ENCODE data around the gene RNF225.
A peak's percentile ranks its signal among the peaks of the same experiment; 100 is the strongest.

The RNF225 gene

DNA sequence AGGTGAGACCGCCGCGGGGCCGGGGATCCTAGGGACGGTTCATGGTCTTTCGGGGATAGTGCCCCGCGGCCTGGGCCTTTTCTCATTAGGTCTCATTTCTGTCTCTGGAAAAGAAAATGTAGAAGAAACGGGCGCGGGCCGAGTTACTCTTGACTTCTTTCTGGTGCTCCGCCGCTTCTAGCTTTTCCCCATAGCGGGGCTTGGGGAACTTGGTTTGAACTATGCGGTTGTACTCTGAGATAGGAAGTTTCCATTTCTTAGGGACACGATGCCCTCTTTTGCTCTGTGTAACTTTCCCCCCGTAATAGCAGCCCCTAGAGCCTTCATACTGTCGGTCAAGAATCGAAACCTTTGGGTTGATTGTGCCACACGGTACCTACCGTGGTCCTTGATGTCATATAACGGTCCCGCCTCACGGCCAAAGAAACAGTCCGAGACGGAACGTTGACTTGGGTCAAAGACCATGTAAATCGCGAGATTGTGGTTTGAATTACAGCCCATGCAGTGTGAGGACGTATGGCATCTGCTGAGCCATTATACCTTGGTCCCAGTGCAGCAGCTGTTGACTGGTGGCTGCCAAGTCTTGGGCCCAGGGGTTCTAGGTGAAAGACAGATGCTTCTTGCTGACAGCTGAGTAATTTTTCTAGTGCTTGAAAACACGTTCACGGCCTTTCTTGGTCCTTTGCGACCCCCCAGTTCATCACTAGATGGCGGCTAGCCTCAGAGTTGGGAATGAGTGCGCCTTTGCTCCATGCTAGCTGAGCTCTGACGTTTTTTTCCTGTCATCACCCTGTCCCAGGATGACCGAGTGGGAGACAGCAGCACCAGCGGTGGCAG lies 7.9 kb upstream of the RNF225 start:
- no peaks in the 10 kb centered on the region for H3K27me3 Mint-ChIP-seq
- H3K4me1 Mint-ChIP-seq (ENCODE audit: low read depth in 2 of 2): peaks cover 22 to 28% of the 10 kb centered on the region in 2 donors
- ATAC-seq (replicated peaks) (no peak), DNase-seq (no peak)
- H3K9me3 Mint-ChIP-seq: no peaks in the 10 kb centered on the region
- peak overlapping the region; percentile 97 to 98 for H3K27ac Mint-ChIP-seq
- peak overlapping the region; percentile 92 to 93 for H3K4me3 Mint-ChIP-seq
- H3K36me3 Mint-ChIP-seq (ENCODE audit: insufficient read depth): peaks cover 80% of the 10 kb centered on the region

DNA sequence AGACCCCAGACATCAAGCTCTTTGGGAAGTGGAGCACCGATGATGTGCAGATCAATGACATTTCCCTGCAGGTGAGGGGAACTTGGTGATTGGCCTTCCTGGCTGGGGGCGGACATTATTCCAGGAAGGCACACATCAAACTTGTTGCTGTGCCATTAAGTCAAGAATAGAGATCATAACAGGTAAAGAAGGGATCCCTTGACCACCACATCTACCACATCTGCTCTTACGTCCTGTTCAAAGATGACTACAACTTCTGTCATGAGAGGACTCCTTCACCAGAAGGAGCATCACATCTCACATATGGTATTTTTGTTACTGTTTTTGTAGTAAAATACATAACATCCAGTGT lies 7.3 kb upstream of the RNF225 start:
- ATAC-seq (replicated peaks) (no peak), DNase-seq (no peak)
- Mint-ChIP-seq H3K4me1 (ENCODE audit: low read depth in 2 of 2) (peaks cover 26 to 32% of the 10 kb centered on the region in 2 donors), H3K36me3 (ENCODE audit: insufficient read depth) (peaks cover 81% of the 10 kb centered on the region), H3K9me3 (no peaks in the 10 kb centered on the region), H3K4me3 (peak overlapping the region; percentile 92 to 93), H3K27ac (peak overlapping the region; percentile 97 to 98), H3K27me3 (no peaks in the 10 kb centered on the region)

DNA sequence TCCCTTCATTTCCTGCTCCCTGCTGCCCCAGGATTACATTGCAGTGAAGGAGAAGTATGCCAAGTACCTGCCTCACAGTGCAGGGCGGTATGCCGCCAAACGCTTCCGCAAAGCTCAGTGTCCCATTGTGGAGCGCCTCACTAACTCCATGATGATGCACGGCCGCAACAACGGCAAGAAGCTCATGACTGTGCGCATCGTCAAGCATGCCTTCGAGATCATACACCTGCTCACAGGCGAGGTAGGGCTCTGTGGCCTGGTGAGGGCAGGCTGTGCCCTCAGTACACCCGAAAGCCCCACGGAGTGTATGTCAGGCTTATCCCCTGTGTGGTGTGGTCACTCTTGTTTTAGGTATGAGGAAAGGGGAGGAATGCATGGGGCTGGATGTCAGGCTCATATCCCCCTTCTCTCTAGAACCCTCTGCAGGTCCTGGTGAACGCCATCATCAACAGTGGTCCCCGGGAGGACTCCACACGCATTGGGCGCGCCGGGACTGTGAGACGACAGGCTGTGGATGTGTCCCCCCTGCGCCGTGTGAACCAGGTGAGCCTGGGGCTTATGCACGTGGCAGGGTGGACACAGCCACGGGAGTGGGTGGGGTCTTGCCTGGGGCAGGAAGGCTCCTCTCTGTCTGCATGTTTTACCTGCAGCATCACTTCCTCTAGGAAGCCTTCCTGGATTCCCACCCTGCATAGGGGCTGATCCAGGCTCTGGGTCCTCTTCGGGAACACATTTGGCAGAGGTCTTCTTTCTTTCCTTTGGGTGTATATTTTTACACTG lies 2.3 kb upstream of the RNF225 start:
- Mint-ChIP-seq H3K36me3 (ENCODE audit: insufficient read depth) (peaks cover 80% of the 10 kb centered on the region), H3K27me3 (peaks cover 0 to 17% of the 10 kb centered on the region in 2 donors), H3K27ac (no peak overlapping the region), H3K9me3 (no peaks in the 10 kb centered on the region), H3K4me3 (no peak overlapping the region), H3K4me1 (ENCODE audit: low read depth in 2 of 2) (peaks cover 8 to 11% of the 10 kb centered on the region in 2 donors)
- ATAC-seq (replicated peaks): no peak
- no peak for DNase-seq

DNA sequence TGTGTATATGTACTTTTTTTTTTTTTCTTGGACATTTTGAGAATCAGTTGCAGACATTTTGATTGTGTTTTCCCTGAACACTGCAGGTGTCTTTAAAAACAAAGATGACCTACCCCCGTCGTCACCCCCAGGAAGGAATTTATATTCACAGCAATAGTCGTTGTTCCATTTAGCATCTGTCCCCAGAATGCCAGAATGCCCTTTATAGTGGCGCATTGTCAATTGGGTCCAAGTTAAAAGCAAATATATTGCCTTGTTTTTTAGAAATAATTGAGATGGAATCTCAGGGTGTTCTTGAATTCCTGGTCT lies 1.8 kb upstream of the RNF225 start:
- no peak for DNase-seq
- H3K4me1 Mint-ChIP-seq (ENCODE audit: low read depth in 2 of 2): peaks cover 6 to 10% of the 10 kb centered on the region in 2 donors
- H3K27ac Mint-ChIP-seq: no peak overlapping the region
- H3K4me3 Mint-ChIP-seq: no peak overlapping the region
- H3K27me3 Mint-ChIP-seq: peaks cover 0 to 20% of the 10 kb centered on the region in 2 donors
- H3K9me3 Mint-ChIP-seq: no peaks in the 10 kb centered on the region
- ATAC-seq (replicated peaks): no peak
- H3K36me3 Mint-ChIP-seq (ENCODE audit: insufficient read depth): peaks cover 76% of the 10 kb centered on the region

DNA sequence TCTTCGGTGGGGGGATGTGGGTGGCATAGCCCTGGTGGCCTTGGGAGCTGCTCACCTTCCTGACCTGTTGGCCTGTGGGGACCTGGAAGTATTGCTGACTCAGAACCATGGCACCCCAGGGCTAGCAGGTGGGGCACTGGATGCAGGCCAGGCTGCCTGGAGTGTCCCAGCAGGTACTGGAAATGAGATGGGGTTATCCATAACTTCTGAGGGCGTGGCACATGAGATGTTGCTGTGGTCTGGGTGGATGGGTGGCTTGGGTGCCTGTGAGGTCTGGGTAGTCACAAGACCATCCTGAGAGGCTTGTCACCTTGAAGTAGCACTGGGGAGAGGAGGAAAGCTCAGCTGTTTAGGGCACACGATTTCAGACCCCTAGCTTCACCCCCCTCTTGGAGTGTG lies 636 bp upstream of the RNF225 start:
- Mint-ChIP-seq H3K36me3 (ENCODE audit: insufficient read depth) (peaks cover 64% of the 10 kb centered on the region), H3K4me1 (ENCODE audit: low read depth in 2 of 2) (peaks cover 4 to 6% of the 10 kb centered on the region in 2 donors), H3K4me3 (no peak overlapping the region), H3K27me3 (peaks cover 0 to 20% of the 10 kb centered on the region in 2 donors), H3K9me3 (no peaks in the 10 kb centered on the region), H3K27ac (no peak overlapping the region)
- ATAC-seq (replicated peaks) (no peak), DNase-seq (no peak)

DNA sequence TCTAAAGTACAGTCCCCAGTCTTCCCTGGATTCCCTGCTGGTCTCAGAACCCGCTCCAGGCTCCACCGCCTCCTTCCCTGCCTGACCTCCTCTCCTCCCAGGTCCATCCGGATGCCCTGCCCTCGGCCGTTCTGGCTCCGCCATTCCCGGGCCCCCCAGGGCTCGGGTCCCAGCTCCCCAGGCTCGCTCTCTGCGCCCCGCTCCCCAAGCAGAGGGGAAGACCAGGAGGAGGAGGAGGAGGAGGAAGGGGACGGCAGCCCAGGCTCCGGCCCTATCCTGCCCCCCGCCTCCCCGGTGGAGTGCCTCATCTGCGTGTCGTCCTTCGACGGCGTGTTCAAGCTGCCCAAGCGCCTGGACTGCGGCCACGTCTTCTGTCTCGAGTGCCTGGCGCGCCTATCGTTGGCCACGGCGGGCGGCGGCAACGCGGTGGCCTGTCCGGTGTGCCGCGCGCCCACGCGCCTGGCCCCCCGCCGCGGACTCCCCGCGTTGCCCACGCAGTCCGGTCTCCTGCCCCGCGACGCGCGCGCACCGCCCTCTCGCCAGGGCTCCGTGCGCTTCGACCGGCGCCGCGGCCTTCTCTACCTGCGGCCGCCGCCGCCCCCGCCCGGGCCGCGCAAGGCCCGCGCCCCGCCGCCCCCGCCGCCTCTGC lies 647 bp downstream of the RNF225 start:
- no peaks in the 10 kb centered on the region for H3K9me3 Mint-ChIP-seq
- peaks cover 53% of the 10 kb centered on the region for H3K36me3 Mint-ChIP-seq (ENCODE audit: insufficient read depth)
- DNase-seq (no peak), ATAC-seq (replicated peaks) (no peak)
- H3K27ac Mint-ChIP-seq: no peak overlapping the region
- peaks cover 0 to 20% of the 10 kb centered on the region in 2 donors for H3K27me3 Mint-ChIP-seq
- no peak overlapping the region for H3K4me3 Mint-ChIP-seq
- peaks cover 9 to 10% of the 10 kb centered on the region in 2 donors for H3K4me1 Mint-ChIP-seq (ENCODE audit: low read depth in 2 of 2)

DNA sequence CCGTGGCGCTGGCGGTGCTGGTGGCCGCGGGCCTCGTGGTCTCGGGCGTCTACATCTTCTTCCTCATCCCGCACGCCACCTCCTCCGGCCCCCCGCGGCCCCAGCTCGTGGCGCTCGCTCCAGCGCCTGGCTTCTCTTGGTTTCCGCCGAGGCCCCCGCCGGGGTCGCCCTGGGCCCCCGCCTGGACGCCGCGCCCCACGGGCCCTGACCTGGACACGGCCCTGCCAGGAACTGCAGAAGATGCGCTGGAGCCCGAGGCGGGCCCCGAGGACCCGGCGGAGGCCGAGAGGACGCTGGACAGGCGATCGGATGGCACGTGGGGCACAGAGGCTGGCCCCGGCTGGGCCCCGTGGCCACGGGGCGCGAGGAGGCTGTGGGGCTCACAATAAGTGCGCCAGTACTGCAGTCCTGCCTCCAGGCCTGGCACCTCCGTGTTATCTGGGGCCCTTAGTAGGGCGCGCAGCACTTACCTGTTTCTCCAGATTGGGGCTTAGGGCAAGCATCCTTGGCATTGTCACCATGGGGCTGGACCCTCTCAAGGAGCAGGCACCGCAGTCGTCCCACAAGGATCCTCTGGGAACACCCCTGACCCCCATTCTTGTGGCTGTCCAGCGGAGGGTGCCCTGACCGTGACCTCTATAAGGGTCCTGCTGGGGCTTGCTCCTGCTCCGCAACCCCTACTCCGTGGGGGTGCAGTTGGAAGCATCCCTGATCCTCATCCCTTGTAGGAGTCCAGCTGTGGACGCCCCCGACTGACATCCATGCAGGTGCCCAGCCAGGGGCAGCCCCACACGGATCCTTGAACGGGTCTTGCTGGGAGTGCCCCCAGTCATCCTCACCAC lies 1.5 kb downstream of the RNF225 start:
- Mint-ChIP-seq H3K27me3 (peaks cover 0 to 20% of the 10 kb centered on the region in 2 donors), H3K36me3 (ENCODE audit: insufficient read depth) (peaks cover 53% of the 10 kb centered on the region), H3K9me3 (no peaks in the 10 kb centered on the region), H3K4me1 (ENCODE audit: low read depth in 2 of 2) (peaks cover 13% of the 10 kb centered on the region in 2 donors), H3K4me3 (no peak overlapping the region), H3K27ac (no peak overlapping the region)
- DNase-seq (no peak), ATAC-seq (replicated peaks) (no peak)

DNA sequence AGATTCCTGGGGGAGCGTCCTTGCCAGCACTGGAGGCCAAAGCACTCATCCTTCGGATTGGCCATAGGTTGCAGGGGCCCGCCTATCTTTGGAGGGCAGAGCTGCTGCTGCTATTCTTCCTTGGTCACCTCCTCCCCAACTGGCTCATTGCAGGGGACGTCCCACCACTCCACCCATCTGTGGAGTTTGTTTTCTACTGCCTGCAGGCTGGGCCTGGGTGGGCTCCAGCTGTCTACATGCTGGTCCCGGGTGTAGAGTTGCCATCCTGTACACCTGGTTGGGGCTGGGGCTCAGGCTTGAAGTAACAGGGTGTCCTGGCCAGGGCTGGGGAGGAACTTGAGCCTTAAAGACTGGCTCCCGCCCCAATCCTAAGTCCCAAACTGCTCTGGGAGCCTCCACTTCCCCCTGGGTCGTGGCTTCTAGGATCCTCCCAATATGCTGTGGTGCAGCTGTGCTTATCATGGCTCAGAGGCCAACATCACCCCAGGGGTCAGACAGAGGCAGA lies 2.1 kb downstream of the RNF225 start:
- H3K4me3 Mint-ChIP-seq: no peak overlapping the region
- H3K27me3 Mint-ChIP-seq: peaks cover 0 to 20% of the 10 kb centered on the region in 2 donors
- ATAC-seq (replicated peaks): no peak
- no peak overlapping the region for H3K27ac Mint-ChIP-seq
- peaks cover 52% of the 10 kb centered on the region for H3K36me3 Mint-ChIP-seq (ENCODE audit: insufficient read depth)
- H3K4me1 Mint-ChIP-seq (ENCODE audit: low read depth in 2 of 2): peaks cover 13% of the 10 kb centered on the region in 2 donors
- DNase-seq: no peak
- H3K9me3 Mint-ChIP-seq: no peaks in the 10 kb centered on the region

DNA sequence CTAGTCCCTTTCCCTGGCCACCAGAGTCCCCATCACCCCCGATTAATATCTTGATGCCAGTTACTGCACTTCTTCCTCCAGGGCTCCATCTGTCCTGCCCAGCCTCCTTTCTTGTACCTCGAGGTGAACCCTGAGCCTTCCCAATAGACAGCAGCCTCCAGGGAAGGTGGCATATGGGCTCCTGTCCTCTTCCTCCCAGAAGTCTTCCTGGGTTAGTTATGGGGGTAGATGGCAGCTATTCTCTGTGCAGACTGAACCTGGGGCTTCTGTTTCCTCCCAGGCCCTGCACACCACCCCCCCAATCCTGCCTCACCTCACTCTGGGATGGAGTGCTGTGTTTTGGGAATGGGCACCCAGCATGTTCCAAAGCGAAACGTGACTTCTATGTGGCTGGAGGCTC lies 2.6 kb downstream of the RNF225 start:
- ATAC-seq (replicated peaks) (no peak), DNase-seq (no peak)
- no peak overlapping the region for H3K4me3 Mint-ChIP-seq
- peaks cover 49% of the 10 kb centered on the region for H3K36me3 Mint-ChIP-seq (ENCODE audit: insufficient read depth)
- H3K27me3 Mint-ChIP-seq: peaks cover 0 to 20% of the 10 kb centered on the region in 2 donors
- no peaks in the 10 kb centered on the region for H3K9me3 Mint-ChIP-seq
- H3K4me1 Mint-ChIP-seq (ENCODE audit: low read depth in 2 of 2): peaks cover 9% of the 10 kb centered on the region in 2 donors
- no peak overlapping the region for H3K27ac Mint-ChIP-seq

DNA sequence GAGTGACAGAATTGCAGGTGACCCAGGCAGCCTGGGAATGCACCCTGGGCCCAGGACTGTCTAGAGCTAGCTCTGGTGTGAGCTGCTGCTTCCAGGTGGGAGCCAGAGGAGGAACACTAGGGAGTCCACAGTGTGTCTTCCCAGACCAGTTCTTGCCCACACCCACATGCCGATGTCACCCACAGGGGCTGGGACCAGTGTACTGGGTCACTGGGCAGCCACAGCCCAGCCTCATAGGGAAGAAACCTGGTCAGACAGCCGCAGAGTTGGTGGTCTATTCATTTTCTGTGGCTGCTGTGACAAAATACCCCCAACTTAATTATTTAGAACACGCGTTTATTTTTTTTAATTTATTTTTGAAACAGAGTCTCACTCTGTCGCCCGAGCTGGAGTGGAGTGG lies 3.1 kb downstream of the RNF225 start:
- DNase-seq (no peak), ATAC-seq (replicated peaks) (no peak)
- H3K4me3 Mint-ChIP-seq: no peak overlapping the region
- H3K36me3 Mint-ChIP-seq (ENCODE audit: insufficient read depth): peaks cover 45% of the 10 kb centered on the region
- no peak overlapping the region for H3K27ac Mint-ChIP-seq
- H3K4me1 Mint-ChIP-seq (ENCODE audit: low read depth in 2 of 2): peaks cover 9% of the 10 kb centered on the region in 2 donors
- no peaks in the 10 kb centered on the region for H3K9me3 Mint-ChIP-seq
- peaks cover 0 to 20% of the 10 kb centered on the region in 2 donors for H3K27me3 Mint-ChIP-seq

DNA sequence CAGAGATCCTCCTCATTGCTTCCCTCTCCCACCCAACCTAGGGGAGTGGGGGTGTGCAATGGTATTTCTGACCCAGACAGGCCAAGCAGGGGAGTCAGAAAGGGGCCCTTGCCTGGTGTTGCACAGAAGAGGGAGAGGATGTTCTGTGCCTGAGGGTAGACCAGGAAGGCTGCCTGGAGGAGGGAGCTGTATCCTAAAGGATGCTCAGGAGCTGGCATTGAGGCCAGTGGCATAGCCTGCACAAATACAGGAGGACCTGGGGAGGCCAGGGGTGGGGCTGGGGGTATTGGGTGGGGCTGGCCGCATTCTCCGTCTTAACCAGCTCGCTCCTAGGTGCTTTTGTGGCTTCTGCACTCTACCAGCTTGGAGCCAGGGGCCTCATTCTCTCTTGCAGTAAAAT lies 4.4 kb downstream of the RNF225 start:
- no peaks in the 10 kb centered on the region for H3K9me3 Mint-ChIP-seq
- peaks cover 36% of the 10 kb centered on the region for H3K36me3 Mint-ChIP-seq (ENCODE audit: insufficient read depth)
- ATAC-seq (replicated peaks): no peak
- H3K27me3 Mint-ChIP-seq: peaks cover 0 to 20% of the 10 kb centered on the region in 2 donors
- no peak for DNase-seq
- peaks cover 9% of the 10 kb centered on the region in 2 donors for H3K4me1 Mint-ChIP-seq (ENCODE audit: low read depth in 2 of 2)
- H3K4me3 Mint-ChIP-seq: peak overlapping the region in 1 of 2 donors; percentile 84
- H3K27ac Mint-ChIP-seq: no peak overlapping the region

DNA sequence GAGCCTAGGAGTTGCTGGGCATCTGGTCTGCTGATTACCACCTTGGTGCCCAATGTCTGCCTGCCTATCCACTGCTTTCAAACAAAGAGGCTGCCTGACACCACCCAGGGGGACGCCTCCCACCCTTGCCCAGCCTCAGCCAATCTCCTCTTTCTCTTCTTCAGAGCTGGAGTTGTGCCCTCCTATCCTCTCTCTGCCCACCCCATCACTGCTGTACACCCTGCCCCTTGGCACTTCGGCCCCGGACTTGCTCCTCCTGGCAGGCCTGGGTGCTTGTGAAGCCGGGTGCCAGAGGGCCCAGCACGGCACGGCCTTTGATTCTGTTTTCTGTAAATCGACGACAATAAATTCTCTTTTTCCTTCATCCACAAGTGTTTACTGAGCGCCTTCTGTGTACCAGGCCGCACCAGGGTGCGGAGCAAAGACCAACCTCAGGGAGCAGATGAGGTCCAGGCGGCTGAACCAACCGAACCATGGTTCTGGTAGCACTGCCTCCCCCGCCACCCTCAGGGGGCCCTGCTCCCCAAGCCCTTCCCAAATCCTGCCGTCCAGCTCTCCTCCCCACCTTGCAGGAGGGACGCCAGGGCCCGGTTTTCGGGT lies 5.0 kb downstream of the RNF225 start:
- H3K27me3 Mint-ChIP-seq: peaks cover 0 to 20% of the 10 kb centered on the region in 2 donors
- H3K4me3 Mint-ChIP-seq: peak overlapping the region; percentile 82 to 84
- DNase-seq (no peak), ATAC-seq (replicated peaks) (no peak)
- peaks cover 31% of the 10 kb centered on the region for H3K36me3 Mint-ChIP-seq (ENCODE audit: insufficient read depth)
- peak overlapping the region; percentile 89 to 96 for H3K27ac Mint-ChIP-seq
- peaks cover 9% of the 10 kb centered on the region in 2 donors for H3K4me1 Mint-ChIP-seq (ENCODE audit: low read depth in 2 of 2)
- H3K9me3 Mint-ChIP-seq: no peaks in the 10 kb centered on the region

Measured in effector memory CD8-positive, alpha-beta T cell (primary cell).